ENCODE data around the gene MON2. TPM values are rescaled to one million over a fixed set of nuclear protein-coding genes. Genes with fewer than 3 reads are reported as not detected.

Gene MON2
- total and polyA plus RNA-seq, 2 of the 13 experiments (the other 11 are each of a cell fraction or from before 2014, with no cell fraction given) = 10.5 to 24.8 TPM

DNA sequence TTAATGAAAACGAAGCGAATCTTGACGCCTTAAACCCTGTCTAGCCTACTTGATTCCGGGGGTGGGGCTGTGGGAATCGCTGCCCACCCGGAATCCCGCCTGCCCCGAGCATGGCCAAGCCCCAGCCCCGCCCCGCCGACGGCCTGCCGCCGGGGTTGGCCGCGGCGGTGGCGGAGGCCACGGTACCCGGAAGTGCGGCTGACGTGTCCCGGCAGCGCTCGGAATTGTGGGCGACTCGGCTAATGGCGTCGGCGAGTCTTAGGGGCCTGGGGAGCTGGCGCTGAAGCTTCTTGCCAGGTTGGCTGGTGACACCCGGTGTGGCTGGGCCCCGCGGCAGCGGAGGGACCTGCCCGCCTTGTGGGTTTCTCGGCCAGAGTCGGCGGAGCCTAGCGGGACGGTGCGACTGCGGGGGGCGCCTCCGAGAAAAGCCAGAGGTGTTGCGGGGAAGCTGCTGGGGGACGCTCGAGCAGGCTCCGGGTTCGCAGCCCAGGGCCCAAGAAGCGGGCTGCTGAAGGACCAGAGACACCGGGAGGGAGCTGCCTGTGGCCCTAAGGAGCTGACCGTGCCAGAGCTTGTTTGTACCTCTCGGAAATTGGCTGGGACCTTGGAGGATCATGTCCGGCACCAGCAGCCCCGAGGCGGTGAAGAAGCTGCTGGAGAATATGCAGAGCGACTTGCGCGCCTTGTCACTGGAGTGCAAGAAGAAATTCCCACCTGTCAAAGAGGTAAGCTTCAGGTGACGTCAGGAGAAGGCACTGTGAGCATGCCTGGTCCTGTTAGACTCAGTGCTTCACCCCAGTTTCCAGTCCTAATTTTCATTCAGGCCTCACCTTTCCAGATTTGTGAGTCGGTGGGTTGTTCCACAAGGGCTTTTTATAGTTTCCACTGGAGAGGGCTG lies at the start of gene MON2 (continued):
- TF ChIP-seq ETV5 (CRISPR knock-in tag; IDR thresholded peaks at IDR 0.05; ENCODE audit: borderline replicate concordance) (peak; percentile 58; the same call in 1 of the 2 replicates), HOXA5 (CRISPR knock-in tag; IDR thresholded peaks at IDR 0.05) (peak; percentile 82), TEF (CRISPR knock-in tag; IDR thresholded peaks at IDR 0.05) (peak; percentile 77; the same call in 1 of the 2 replicates), ZNF788 (CRISPR knock-in tag; IDR thresholded peaks at IDR 0.05; ENCODE audit: borderline replicate concordance) (no peak), ZNF772 (CRISPR knock-in tag; IDR thresholded peaks at IDR 0.05) (no peak), SRY (CRISPR knock-in tag; IDR thresholded peaks at IDR 0.05) (peak; percentile 89; the same call in 1 of the 2 replicates), ZNF672 (CRISPR knock-in tag; IDR thresholded peaks at IDR 0.05) (no peak), PHF21A (CRISPR knock-in tag; IDR thresholded peaks at IDR 0.05) (no peak), RORA (CRISPR knock-in tag; IDR thresholded peaks at IDR 0.05) (no peak), DR1 (CRISPR knock-in tag; IDR thresholded peaks at IDR 0.05) (no peak), IRF9 (CRISPR knock-in tag; IDR thresholded peaks at IDR 0.05; ENCODE audit: borderline replicate concordance) (no peak; the same call in 1 of the 2 replicates), TCF7L2 (IDR thresholded peaks at IDR 0.05; ENCODE audit: low read depth, low read length) (no peak), ZNF414 (CRISPR knock-in tag; IDR thresholded peaks at IDR 0.05) (no peak), ZNF790 (CRISPR knock-in tag; IDR thresholded peaks at IDR 0.05; ENCODE audit: borderline replicate concordance) (no peak), ZNF12 (CRISPR knock-in tag; IDR thresholded peaks at IDR 0.05) (peak; percentile 19; the same call in 1 of the 2 replicates), ZNF552 (CRISPR knock-in tag; IDR thresholded peaks at IDR 0.05; ENCODE audit: borderline replicate concordance) (no peak), ZBTB46 (CRISPR knock-in tag; IDR thresholded peaks at IDR 0.05; ENCODE audit: borderline replicate concordance) (no peak), ZNF446 (CRISPR knock-in tag; IDR thresholded peaks at IDR 0.05) (no peak; the same call in 1 of the 2 replicates)
- TF ChIP-seq, protein P1, sequence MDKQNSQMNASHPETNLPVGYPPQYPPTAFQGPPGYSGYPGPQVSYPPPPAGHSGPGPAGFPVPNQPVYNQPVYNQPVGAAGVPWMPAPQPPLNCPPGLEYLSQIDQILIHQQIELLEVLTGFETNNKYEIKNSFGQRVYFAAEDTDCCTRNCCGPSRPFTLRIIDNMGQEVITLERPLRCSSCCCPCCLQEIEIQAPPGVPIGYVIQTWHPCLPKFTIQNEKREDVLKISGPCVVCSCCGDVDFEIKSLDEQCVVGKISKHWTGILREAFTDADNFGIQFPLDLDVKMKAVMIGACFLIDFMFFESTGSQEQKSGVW (CRISPR knock-in tag; IDR thresholded peaks at IDR 0.05; ENCODE audit: borderline replicate concordance) = no peak
- TF ChIP-seq, protein P2, sequence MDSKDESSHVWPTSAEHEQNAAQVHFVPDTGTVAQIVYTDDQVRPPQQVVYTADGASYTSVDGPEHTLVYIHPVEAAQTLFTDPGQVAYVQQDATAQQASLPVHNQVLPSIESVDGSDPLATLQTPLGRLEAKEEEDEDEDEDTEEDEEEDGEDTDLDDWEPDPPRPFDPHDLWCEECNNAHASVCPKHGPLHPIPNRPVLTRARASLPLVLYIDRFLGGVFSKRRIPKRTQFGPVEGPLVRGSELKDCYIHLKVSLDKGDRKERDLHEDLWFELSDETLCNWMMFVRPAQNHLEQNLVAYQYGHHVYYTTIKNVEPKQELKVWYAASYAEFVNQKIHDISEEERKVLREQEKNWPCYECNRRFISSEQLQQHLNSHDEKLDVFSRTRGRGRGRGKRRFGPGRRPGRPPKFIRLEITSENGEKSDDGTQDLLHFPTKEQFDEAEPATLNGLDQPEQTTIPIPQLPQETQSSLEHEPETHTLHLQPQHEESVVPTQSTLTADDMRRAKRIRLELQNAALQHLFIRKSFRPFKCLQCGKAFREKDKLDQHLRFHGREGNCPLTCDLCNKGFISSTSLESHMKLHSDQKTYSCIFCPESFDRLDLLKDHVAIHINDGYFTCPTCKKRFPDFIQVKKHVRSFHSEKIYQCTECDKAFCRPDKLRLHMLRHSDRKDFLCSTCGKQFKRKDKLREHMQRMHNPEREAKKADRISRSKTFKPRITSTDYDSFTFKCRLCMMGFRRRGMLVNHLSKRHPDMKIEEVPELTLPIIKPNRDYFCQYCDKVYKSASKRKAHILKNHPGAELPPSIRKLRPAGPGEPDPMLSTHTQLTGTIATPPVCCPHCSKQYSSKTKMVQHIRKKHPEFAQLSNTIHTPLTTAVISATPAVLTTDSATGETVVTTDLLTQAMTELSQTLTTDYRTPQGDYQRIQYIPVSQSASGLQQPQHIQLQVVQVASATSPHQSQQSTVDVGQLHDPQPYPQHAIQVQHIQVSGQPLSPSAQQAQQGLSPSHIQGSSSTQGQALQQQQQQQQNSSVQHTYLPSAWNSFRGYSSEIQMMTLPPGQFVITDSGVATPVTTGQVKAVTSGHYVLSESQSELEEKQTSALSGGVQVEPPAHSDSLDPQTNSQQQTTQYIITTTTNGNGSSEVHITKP (CRISPR knock-in tag; IDR thresholded peaks at IDR 0.05; ENCODE audit: low read depth) = no peak
